Measurements from ENCODE around the gene NUP214. TPM values are rescaled to one million over a fixed set of nuclear protein-coding genes. Genes with fewer than 3 reads are reported as not detected.

The NUP214 gene
- total RNA-seq, 1 donor from 2014 or later: 27.7 TPM

DNA sequence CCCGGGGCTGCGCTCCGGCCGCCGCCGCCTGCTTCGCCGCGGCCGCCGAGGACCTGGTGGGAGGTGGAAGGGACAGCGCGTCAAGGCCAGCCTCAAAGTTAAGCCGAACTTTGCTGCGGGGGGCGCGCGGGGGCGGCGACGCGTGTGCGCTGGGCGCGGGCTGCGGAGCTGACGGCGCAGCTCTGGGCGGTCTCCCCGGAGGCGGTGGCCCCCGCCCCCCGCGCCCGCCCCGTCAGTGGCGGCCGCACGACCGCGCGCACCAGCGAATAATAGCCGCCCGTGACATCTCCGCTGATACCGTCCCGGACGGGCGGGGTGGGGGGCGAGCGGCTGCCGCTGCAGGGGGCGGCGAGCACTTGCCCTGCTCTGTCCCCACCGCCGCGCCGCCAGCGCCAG is 151.5 kb downstream of the NUP214 start:
- no peak for DNase-seq (ENCODE audit: low spot score)

DNA sequence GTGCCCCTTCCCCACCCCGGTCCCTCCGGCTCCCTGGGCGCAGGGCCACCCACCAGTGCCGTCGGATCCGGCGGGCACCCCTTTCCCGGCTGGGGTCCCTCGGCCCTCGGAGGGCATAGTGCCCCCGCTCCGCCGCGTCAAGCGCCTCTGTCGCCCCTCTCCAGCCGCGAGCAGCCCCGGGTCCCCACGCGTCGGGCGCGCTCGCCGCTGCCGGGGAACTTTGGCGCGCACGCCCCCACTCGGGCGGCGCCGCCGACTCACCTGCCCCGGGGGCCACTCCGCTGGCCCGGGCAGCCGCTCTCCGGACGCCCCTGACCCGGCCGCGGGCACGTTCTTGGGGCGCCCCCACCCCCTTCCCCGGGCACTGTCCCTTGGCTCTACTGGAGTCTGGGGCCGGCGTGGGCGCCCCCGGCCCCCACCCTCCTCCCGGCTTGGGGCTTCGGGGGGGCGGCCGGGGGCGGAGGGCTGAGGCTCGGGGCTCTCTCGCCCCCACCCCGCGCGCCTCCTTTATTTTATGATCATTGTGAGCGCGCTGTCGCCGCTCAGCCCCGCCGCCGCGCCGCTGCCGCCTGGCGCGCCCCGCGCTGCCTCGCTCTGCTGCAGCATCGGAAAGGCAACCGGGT is 152.0 kb downstream of the NUP214 start:
- no peak for DNase-seq (ENCODE audit: low spot score)

DNA sequence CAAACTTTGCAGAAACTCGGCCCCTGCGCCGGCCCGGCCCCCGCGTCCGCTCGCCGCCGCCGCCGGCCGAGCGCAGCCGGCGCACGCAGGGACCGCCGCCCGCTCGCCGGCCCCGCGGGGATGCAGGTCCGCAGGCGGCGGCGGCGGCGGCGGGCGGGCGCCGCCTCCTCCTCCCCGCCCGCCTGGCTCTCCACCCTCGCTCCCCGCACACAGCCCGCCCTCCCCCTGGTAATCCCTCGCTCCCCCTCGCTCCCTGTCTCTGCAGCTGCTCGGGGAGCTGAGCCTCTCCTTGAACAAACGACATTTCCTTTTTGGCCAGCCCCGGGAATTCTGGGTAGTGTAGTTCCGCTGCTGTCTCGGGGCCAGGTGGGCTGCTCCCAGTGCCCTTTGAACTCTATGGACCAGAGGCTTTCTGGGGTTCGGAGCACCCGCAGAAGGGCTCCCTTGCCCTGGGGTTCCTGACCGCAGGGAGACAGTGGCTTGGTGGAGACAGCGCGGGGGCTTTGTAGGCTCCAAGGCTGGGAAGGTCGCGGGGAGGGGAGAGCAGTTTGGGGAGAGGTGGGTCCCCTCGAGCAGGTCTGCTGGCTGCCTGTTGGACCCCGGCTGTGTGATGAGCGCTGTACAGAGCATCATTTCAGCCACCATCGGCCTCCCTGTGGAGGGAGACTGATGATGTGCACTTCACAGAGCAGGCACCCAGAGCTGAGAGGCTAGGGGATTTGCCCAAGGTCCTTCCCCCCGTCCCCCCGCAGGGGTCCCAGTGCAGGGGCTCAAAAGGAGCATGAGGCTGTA is 152.7 kb downstream of the NUP214 start:
- peak; percentile 93 for DNase-seq (ENCODE audit: low spot score)

DNA sequence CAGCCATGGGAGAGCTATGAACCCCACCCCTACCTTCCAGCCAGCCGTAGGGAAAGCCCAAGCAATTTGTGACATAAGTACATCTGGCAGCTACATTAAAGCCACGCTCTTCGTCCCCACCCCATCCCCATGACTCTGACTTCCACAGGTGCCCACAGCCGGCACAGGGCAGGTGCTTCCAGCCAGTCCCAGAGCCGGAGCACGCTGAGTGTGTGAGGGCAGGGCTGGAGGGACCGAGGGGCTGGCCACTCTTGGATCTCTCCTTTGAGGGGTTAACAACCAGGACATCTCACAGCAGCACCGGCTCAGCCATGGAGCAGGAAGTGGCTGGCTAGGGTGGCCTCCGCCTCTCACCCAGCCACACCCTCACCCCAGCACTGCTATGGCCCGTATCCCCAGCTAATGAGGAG is 153.3 kb downstream of the NUP214 start:
- no peak for DNase-seq (ENCODE audit: low spot score)

DNA sequence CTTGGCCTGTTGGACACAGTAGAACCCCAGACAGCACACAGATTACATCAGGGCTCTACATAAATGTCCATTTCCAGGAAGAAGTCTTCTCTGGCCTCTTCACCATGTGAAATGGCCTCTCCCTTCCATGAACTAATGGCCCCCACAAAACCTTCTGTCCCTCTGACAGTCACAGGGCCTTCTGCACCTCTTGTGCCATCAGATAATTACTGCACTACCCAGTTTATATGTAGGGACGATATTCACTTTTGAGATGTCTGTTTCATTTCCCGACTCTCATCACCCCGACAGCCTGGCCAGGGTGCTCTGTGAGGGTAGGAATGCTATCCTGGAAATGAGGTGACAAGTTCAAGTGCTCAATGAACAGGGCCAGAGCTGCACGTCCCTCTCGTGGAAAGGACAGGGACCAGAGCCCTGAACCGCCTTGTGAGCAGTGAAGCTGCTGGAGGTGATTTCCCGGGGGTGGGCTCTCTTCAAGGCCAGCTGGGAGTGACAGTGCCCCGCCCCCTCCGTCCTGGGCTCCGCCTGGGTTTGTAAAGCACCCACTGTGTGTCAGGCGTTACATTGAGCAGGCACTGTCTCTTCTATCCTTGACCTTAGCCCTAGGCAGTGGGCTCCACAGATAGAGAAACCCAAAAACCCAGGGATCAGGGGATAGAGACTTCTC is 153.9 kb downstream of the NUP214 start:
- DNase-seq (ENCODE audit: low spot score): no peak

DNA sequence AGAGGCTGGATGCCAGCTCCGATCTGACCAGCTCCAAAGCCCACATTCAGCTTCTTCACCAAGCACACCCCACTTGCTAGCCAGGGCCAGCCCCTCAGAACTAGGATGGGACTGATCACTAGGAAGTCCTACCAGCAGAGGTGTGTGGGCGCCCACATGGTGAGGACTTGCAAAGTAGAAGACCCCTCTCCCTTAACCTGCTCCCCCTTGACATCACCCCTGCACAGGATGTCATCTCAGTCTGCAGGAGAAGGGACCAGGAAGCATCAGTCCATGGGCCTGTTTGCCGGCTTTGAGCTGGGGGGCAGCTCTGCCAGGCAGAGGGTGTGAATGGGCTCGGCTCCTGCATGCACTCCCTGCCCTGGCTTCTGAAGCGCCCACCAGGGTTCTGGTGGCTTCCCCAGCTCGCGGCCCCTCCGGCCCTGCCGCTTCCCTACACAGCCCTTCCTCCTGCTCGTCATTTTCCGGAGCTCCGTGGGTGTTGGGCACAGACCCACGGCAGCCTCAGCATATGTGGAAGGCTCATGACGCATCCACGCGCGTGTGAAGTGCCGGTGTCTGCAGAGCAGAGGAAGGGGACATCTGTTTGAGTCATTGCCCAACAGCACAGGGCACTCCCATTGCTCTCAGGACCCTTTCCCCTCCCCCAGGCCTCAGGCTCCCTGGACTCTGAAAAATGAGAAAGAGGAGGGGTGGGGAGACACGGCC is 154.6 kb downstream of the NUP214 start:
- DNase-seq (ENCODE audit: low spot score): no peak

DNA sequence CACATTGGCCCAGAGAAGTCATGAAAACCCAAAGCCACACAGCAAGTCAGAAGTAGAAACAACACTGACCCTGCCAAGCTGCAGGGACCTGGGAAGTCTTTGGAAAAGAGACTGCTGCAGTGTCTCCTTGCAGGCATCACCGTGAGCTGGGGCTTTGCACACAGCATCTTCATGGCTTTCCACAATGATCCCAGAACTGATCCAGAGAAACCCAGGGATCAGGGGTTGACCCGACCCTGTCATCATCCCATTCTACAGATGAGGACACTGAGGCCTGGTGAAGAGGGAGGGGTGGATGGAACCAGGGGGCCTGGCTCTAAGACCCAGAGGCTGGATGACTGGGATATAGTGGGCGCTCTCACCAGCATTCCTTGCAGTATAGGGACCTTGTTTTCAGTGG is 155.3 kb downstream of the NUP214 start:
- DNase-seq (ENCODE audit: low spot score): no peak

DNA sequence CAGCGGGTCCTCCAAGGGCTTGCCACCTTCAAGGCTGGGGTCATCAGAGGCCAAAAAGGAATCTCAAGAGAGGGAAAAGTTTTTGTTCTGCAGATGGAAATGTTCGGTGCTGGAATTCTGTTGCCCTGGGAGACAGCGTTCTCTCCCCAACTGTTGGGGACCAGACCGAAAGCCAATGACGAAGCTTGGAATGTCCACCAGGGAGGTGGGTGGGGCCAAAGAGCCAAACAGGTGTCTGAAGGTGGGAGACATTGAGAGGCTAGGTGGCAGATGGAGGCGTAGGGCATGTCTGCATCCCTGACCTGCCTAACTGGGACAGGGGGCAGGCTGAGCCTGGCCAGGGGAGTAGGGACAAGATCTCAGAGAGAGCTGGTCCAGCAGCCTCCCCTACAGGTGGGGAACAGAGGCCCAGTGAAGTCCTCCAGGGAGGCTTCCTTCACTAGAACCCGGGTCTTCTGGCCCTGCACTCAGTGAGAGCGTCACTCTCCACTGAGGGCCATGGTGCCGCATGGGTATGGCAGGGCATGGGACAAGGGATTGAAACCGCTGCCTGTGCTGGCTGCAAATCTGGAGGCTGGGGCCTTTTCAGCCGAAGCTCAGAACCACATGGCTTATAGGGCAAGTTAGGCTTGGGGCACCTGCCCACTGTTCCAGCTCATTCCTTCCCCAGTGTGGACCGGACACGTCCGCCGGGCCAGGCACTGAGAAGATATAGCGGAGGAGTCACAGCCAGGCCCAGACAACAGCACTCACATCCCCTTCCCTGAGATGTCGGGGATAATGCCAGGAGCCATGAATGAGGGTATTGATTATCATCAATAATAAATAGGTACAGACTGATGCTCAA is 156.0 kb downstream of the NUP214 start:
- DNase-seq (ENCODE audit: low spot score): no peak

DNA sequence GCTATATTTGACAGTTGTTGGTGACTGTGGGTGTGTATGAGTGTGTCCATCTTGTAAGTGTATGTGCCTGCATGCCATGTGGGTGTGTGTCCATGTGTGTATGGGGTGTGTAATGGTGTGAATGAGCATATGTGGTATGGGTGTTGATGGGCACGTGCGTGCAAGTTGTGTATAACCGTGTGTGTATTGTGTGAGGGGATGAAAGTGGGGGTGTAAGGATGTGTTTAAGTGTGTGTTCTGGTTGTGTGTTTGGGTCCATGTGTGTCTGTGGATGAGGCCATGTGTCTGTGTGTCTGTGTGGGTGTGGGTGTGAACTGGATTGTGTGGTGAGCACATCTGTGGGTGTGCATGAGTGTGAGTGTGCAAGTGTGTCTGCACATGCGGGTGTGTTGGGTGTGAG is 156.8 kb downstream of the NUP214 start:
- no peak for DNase-seq (ENCODE audit: low spot score)

DNA sequence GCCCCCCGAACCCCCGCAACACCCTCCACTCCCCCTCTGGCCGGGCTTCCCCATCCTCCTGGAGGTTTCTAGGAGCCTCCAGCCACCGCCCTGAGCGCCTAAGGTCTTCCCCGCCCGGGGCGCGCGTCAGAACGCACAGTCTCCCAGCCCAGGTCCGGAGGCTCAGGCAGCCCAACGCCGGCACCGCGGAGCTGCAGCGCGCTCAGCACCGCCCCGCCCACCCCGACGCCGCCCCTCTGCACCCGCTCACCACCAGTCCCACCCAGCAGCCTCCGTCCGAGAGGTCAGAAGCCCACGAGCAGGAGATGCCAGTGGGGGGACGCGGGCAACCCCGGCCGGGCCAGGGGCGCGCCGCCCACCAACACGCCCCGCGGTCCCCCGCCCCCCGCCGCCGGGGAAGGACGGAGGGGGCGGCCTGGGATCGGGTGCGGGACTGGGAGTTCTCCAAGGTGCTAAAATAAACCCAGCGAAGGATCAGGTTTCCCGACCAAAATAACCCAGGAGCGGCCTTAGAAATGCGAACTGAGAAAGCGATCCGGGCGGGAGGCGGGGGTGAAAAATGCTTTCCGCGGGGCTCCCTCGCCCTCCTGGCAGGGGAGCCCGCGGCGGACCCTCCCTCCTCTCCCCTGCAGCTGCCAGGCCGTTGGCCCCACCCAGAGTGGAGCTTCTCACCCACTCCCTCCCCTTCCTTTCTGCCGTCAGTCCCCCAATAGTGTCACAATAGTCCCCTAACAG is 157.5 kb downstream of the NUP214 start:
- DNase-seq (ENCODE audit: low spot score): no peak

Other genes with a start within 250 kb of the NUP214 start
- gene QRFP, start 228.8 kb upstream of the NUP214 start, total RNA-seq (ENCODE audit: insufficient read depth, low replicate concordance): 0.48 TPM
- 1.9 TPM for gene FIBCD1, start 186.3 kb upstream of the NUP214 start, total RNA-seq (ENCODE audit: insufficient read depth, low replicate concordance)
- 17.8 TPM for gene LAMC3, start 116.4 kb upstream of the NUP214 start, total RNA-seq (ENCODE audit: insufficient read depth, low replicate concordance)
- gene AIF1L, start 29.1 kb upstream of the NUP214 start, total RNA-seq (ENCODE audit: insufficient read depth, low replicate concordance): 35.4 TPM
- 8.9 TPM for gene FAM78A, start 150.9 kb downstream of the NUP214 start, total RNA-seq (ENCODE audit: insufficient read depth, low replicate concordance)
- 9.6 TPM for gene PLPP7, start 164.1 kb downstream of the NUP214 start, total RNA-seq (ENCODE audit: insufficient read depth, low replicate concordance)

Measured in umbilical cord (tissue), 2 donors.